Astrocyte (in vitro differentiated cells and primary cell): ENCODE results near the gene ITK. TPM values are rescaled to one million over a fixed set of nuclear protein-coding genes. Genes with fewer than 3 reads are reported as not detected.
A peak's percentile ranks its signal among the peaks of the same experiment; 100 is the strongest.

Experiments used
- DNase-seq: peaks from one replicate; pipeline ENCODE4 v3.0.0-alpha.2; 2010; ENCODE audit warnings: low read depth
- FAIRE-seq: peaks from 2 replicates; lab custom pipeline; 2011; peaks lifted over from hg19 to GRCh38; lab: Jason Lieb, UNC
- H2AFZ ChIP-seq: 2 replicates; pipeline ENCODE4 v1.6.0; 2012; ENCODE audit warnings: low read depth, low read length, inconsistent platforms
- H3K27ac ChIP-seq: 2 replicates; pipeline ENCODE4 v1.5.1; 2011; ENCODE audit warnings: low read depth, low read length, inconsistent platforms
- H3K27me3 ChIP-seq: 2 replicates; pipeline ENCODE4 v1.6.0; 2011; ENCODE audit warnings: low read length, inconsistent platforms; ENCODE audit not compliant: insufficient read depth
- H3K36me3 ChIP-seq: 2 replicates; pipeline ENCODE4 v1.5.1; 2011; ENCODE audit warnings: low read length, inconsistent platforms; ENCODE audit not compliant: insufficient read depth
- H3K4me1 ChIP-seq: 2 replicates; pipeline ENCODE4 v1.5.1; 2011; ENCODE audit warnings: low read length, inconsistent platforms; ENCODE audit not compliant: insufficient read depth
- H3K4me2 ChIP-seq: 2 replicates; pipeline ENCODE4 v1.6.0; 2012; ENCODE audit warnings: low read length, inconsistent platforms
- H3K4me3 ChIP-seq: 2 replicates; pipeline ENCODE4 v1.5.1; 2011; ENCODE audit warnings: low read depth, mild to moderate bottlenecking, low read length, inconsistent platforms; ENCODE audit not compliant: insufficient read depth
- H3K79me2 ChIP-seq: 2 replicates; pipeline ENCODE4 v1.6.0; 2012; ENCODE audit warnings: mild to moderate bottlenecking, low read length, inconsistent platforms; ENCODE audit not compliant: insufficient read depth
- H3K9ac ChIP-seq: 2 replicates; pipeline ENCODE4 v1.6.0; 2012; ENCODE audit warnings: mild to moderate bottlenecking, low read length, inconsistent platforms
- H3K9me3 ChIP-seq: 2 replicates; pipeline ENCODE4 v1.5.1; 2012; ENCODE audit warnings: low read depth, mild to moderate bottlenecking, low read length, inconsistent platforms; ENCODE audit not compliant: insufficient read depth
- H4K20me1 ChIP-seq: 2 replicates; pipeline ENCODE4 v1.6.0; 2012; ENCODE audit warnings: low read length, inconsistent platforms; ENCODE audit not compliant: insufficient read depth
- H3K27ac Mint-ChIP-seq: one replicate; pipeline ENCODE4 v1.8.0; 2021; ENCODE audit warnings: mild to moderate bottlenecking, mixed read lengths; ENCODE audit not compliant: unreplicated experiment
- H3K27me3 Mint-ChIP-seq: one replicate; pipeline ENCODE4 v1.8.0; 2021; ENCODE audit warnings: low read depth, mixed read lengths; ENCODE audit not compliant: unreplicated experiment
- H3K36me3 Mint-ChIP-seq: one replicate; pipeline ENCODE4 v1.8.0; 2021; ENCODE audit warnings: low read depth, mixed read lengths; ENCODE audit not compliant: unreplicated experiment
- H3K4me1 Mint-ChIP-seq: one replicate; pipeline ENCODE4 v1.8.0; 2021; ENCODE audit warnings: low read depth, mixed read lengths; ENCODE audit not compliant: unreplicated experiment
- H3K4me3 Mint-ChIP-seq: one replicate; pipeline ENCODE4 v1.8.0; 2021; ENCODE audit warnings: mild to moderate bottlenecking, moderate library complexity, mixed read lengths; ENCODE audit not compliant: unreplicated experiment
- H3K9me3 Mint-ChIP-seq: one replicate; pipeline ENCODE4 v1.8.0; 2021; ENCODE audit warnings: mild to moderate bottlenecking, mixed read lengths; ENCODE audit not compliant: unreplicated experiment
- CTCF ChIP-seq: IDR thresholded peaks from 2 replicates; pipeline ENCODE4 v1.5.1; 2011; ENCODE audit warnings: low read depth, mild to moderate bottlenecking, inconsistent platforms, low read length, moderate library complexity; ENCODE audit not compliant: insufficient read depth
- EZH2 ChIP-seq: IDR thresholded peaks from 2 replicates; pipeline ENCODE4 v1.6.1; 2012; ENCODE audit warnings: mild to moderate bottlenecking, low read length, inconsistent platforms; ENCODE audit not compliant: insufficient read depth
- total RNA-seq: library from RNA; stranded (reverse); gene quantifications from 2 replicates; pipeline ENCODE4 v1.2.1, GENCODE V29; 2021

The ITK gene
- total RNA-seq, 1 donor from 2014 or later, result 0.48 TPM

DNA sequence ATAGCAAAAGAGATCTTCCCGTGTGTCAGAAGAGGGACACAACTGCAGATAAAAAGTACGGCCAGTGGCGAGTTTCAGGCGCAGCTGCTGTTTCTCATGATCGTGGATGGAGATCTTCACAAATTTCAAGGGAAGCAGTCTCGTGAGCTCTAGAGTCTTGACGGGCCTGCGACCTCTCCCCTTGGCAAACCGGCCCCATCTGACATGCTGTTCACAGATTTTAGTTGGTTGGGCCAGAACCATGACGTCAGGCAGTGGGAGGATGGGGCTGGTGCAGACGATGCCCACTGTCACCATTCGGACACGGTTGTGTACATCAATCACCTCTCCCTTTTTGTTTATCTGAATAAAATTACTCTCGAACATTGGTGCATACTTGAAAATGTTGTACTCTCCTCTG is 15.0 kb upstream of the ITK start:
- peaks cover 4% of the 10 kb centered on the region for H3K36me3 Mint-ChIP-seq
- Histone ChIP-seq H3K79me2 (no peaks in the 10 kb centered on the region), H3K27ac (no peak overlapping the region), H3K9me3 (peaks cover under 1% of the 10 kb centered on the region), H3K4me3 (no peak overlapping the region), H2AFZ (no peak overlapping the region), H3K9ac (no peak overlapping the region), H3K4me2 (no peak overlapping the region), H4K20me1 (no peaks in the 10 kb centered on the region), H3K36me3 (no peaks in the 10 kb centered on the region), H3K4me1 (peaks cover 3% of the 10 kb centered on the region), H3K27me3 (peaks cover 5% of the 10 kb centered on the region)
- H3K4me3 Mint-ChIP-seq, result no peak overlapping the region
- peaks cover 9% of the 10 kb centered on the region for H3K27me3 Mint-ChIP-seq
- DNase-seq, result no peak
- FAIRE-seq, result no peak
- H3K4me1 Mint-ChIP-seq, result peaks cover 16% of the 10 kb centered on the region
- H3K9me3 Mint-ChIP-seq, result peaks cover 6% of the 10 kb centered on the region
- TF ChIP-seq EZH2, result no peak
- TF ChIP-seq CTCF, result no peak
- H3K27ac Mint-ChIP-seq, result peak overlapping the region; percentile 38

GRCh38 chr5:157166214-157167213 is 14.1 kb upstream of the ITK start, which contains the start of gene GARIN3:
TSS of gene GARIN3 (minus strand) at chr5:157166264. CDS start at chr5:157166168, 96 bp downstream.
- Mint-ChIP-seq H3K36me3 (peaks cover 4% of the 10 kb centered on the region), H3K27ac (peak within 1 kb of the TSS; percentile 99), H3K4me1 (peaks cover 16% of the 10 kb centered on the region), H3K27me3 (peaks cover 9% of the 10 kb centered on the region), H3K4me3 (peak within 1 kb of the TSS; percentile 34), H3K9me3 (peaks cover 8% of the 10 kb centered on the region)
- H4K20me1 ChIP-seq, result no peaks in the 10 kb centered on the region
- TF ChIP-seq CTCF, result no peak
- TF ChIP-seq EZH2, result no peak
- peak within 1 kb of the TSS; percentile 25 for H3K9ac ChIP-seq
- H3K4me2 ChIP-seq, result no peak within 1 kb of the TSS
- H2AFZ ChIP-seq, result no peak within 1 kb of the TSS
- no peak within 1 kb of the TSS for H3K4me3 ChIP-seq
- no peaks in the 10 kb centered on the region for H3K36me3 ChIP-seq
- peaks cover 5% of the 10 kb centered on the region for H3K27me3 ChIP-seq
- peaks cover 3% of the 10 kb centered on the region for H3K4me1 ChIP-seq
- H3K9me3 ChIP-seq, result peaks cover 3% of the 10 kb centered on the region
- DNase-seq (no peak), FAIRE-seq (no peak)
- no peak within 1 kb of the TSS for H3K27ac ChIP-seq
- no peaks in the 10 kb centered on the region for H3K79me2 ChIP-seq
